GM18511 (cell line): ENCODE results near the gene TAS2R1.
"Not testable (repeated sequence)": the region's sequence is repeated elsewhere in the genome, so short reads cannot be mapped to it uniquely, and the experiment has no call there.

Source experiments
- ATAC-seq: cut with Tn5 transposase; IDR thresholded peaks from one replicate; pipeline ENCODE4 v1.9.1; 2021; ENCODE audit warnings: mild to moderate bottlenecking, moderate library complexity; ENCODE audit not compliant: unreplicated experiment

TAS2R1 gene

GRCh38 chr5:9623661-9624060 is 6.5 kb downstream of the TAS2R1 start:
- no peak for ATAC-seq

DNA sequence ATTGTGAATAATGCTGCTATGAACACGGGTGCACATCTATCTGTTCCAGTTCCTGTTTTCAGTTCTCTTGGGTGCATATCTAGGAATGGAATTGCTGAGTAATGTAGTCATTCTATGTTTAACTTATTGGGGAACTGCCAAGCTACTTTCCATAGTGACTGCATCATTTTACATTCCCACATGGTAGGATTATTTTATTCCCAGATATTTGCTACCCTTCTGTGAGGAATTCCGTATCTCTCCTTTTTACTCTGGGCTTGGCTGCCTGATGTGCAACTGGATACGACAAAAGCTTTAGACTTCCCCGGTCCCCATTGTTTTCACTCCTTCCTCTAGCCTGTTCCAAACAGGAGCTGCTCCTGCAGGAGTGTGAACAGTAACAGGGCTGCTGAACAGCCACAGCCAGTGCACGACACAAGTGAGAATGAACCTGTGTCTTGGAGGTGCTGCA is 7.2 kb downstream of the TAS2R1 start:
- peak; percentile 77 for ATAC-seq

- ATAC-seq, result no peak
These were observed 8.7 kb downstream of the TAS2R1 start for GRCh38 chr5:9621379-9621903.

DNA sequence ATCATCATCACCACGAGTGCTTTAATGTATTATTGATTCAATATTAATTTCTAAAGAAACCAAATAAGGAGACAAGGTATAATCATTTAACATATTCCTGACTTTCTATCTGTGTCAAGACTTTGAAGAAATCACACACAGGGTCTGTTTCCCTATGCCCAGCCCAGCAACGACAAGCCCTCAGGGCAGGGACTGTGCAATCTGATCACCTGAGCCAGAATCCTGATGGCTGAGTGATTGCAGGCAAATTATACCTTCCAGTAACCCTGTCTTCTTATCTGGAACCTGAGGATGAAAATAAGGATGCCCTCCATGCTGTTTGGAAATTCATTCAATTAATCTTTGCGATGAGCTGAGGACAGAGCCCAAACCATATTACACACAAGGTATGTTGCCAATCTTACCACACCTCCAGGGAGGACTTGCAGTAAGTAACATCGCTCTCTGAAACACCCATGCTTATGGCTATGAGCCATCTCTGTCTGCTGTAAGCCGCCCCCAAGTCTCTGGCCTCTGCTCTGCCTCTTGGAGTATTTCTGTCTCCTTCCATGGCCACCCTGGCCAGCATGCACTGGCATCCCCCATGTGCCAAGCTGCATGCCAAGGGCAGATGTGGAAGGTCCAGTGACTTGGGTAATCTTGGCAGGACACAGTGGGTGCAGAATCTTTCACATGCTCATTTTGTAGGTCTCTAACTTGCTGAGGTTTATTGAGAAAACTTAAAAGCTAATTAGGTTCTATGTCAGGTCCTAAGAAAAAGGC is 10.6 kb downstream of the TAS2R1 start:
- no peak for ATAC-seq

GRCh38 chr5:9617739-9618504 is 12.2 kb downstream of the TAS2R1 start:
- ATAC-seq, result no peak

- ATAC-seq, result no peak
These were observed 12.9 kb downstream of the TAS2R1 start for GRCh38 chr5:9617221-9617620.

DNA sequence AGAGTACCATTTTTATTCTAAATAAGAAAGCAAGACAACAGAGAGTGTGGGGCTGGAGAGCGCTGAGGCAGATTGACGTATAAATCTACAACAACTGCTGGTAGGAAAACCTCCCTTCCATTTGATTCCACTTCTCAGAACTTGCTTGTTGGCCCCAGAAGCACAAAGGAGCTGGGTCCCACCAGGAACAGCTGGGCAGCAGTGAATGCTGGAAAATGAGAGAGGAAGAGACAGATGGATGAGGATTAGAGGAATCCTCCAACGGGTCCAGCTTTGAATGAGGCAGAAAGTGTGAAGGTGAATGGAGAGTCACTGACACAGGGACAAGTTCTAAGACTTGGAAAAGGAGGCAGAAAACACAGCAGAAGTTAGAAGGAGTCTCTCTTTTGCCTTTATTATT is 14.8 kb downstream of the TAS2R1 start:
- no peak for ATAC-seq

- ATAC-seq, result no peak
These were observed 16.8 kb downstream of the TAS2R1 start for GRCh38 chr5:9613360-9613759.

DNA sequence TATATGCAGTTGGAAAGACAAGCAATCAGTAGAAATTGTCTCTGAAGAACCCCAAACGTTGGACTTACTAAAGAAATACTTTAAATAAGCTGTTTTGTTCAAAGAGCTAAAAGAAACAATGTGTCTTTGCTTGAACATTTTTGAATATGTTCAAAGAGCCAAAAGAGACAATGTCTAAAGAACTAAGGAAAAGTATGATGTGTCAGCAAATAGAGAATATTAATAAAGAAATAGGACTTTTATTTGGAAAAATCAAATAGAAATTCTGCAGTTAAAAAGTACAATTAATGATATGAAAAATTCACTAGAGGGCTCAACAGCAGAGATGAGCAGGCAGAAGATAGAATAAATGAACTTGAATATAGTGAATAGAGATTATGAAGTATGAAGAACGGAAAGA is 19.2 kb downstream of the TAS2R1 start:
- no peak for ATAC-seq

DNA sequence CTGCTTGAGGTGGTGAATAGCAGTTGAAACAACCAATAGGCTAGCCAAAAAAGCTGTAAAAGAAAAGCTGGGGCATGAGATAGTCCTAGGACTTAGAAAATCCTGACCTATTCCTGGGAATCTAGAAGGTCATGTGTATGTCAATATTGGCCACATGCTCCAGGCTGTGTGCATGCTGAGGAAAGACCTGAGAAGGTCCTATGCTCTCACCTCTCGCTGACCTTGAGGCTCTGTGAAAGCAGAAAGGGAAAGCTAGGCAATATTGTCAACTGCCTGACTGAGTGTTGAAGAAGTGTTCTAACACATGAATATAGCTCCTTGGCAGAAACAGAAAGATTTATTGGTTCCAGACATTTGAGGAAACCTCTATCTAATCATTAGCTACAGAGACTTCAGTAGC is 19.8 kb downstream of the TAS2R1 start:
- no peak for ATAC-seq

DNA sequence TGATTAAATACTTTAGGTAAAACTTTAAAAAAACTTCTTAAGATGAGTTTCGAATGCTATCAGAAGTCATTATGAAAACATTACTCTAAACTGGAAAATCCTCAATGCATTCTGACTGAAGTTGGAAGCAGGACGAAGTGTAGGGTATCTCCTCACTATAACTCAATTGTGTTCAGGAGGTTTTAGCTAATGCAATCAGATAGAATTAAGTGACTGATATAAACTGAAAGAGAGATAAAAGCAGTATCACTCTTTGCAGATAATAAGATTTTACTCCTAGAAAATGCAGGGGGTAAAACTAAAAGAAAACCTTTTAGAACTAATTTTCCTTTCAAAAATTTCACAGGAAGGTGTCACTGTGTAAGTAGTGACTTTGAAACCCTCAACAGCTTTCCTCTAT is 22.1 kb downstream of the TAS2R1 start:
- no peak for ATAC-seq

DNA sequence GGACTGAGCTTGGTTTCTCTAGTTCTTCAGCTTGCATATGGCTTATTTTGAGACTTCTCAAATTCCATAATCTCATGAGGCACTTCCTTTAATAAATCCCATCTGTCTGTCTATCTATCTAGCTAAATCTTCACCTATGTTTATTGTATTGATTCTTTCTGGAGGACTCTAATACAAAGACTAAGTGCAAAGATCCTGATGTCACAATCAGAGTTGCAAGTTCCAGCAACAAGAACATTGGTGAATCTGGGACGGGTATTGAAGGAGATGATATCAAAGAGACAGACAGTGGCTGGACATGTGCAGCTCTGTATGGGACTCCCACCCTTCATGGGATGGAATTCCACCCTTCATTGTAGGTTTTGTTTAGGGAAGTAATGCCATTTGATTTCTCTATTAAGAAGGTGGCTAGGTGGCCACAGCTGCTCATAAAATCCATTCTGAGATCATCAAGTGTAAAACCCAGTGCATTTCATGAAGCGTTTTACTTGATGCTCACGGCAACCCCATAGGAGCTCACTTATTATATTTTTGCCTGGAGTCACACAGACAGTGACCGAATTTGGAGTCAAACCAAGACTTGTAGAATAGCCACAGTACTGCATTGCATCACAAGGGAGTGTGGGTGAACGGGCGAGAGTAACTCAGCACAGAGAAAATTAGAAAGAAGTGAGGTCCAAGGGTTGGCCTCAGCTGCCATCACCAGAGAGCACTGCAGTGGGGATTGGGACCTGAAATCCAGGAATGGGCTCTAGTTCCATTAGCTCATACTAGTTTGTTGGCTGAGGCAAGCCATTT is 24.9 kb downstream of the TAS2R1 start:
- no peak for ATAC-seq

DNA sequence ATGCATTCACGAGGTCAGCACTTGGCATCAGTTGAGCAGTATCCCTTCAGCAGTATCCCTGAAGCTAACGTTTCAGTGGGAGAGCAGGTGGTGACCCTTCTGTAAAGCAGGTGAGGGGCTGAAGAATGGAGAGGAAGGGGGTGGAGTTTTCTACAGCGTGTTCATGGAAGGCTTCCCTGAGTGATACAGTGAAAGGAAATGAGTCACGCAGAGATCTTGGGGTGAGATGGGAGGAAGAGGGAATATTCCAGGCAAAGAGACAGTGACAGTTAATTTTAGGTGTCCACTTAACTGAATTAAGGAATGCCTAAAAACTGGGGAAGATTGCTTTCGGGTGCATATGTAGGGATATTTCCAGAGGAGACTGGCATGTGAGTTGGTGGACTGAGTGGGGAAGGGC is 25.7 kb downstream of the TAS2R1 start:
- no peak for ATAC-seq

- no peak for ATAC-seq
These were observed 29.0 kb downstream of the TAS2R1 start for GRCh38 chr5:9601055-9601739.

DNA sequence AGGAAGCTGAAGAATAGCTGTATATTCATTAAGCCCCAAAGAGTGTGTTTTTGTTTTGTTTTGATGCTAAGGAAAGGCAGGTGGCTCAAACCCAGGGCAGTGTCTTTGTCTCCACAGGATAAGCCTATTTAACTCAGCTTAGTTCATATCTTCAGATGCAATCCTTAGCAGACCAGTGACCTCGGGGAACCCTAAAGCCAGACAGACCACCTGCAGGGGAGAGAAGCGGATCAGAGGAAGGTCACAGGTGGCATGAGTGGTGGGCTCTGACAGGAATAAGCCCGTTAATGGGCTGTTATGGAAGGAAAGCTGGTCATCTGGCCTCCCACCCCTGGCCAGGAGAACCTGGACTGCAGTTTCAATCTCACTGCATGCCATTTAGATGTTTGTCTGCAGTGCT is 30.8 kb downstream of the TAS2R1 start:
- ATAC-seq, result no peak

DNA sequence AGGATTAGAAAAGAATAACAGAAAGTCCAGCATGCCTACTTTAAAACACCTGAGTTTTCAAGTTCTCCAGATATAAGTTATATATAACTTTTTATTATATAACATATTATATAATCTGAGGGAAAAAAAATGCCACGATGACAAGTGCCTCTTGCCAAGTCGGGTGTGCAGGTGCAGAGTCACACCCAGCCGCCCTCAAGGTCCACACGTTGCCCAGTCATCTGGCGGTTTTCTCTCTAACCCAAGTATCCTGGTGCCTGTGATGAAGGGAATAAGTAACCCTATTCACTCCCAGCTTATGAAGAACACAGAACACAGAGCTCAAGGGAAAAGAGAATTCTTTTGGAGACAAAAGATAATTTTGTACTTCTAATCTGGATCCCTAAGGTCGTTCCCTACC is 31.8 kb downstream of the TAS2R1 start:
- ATAC-seq, result not testable (repeated sequence)

DNA sequence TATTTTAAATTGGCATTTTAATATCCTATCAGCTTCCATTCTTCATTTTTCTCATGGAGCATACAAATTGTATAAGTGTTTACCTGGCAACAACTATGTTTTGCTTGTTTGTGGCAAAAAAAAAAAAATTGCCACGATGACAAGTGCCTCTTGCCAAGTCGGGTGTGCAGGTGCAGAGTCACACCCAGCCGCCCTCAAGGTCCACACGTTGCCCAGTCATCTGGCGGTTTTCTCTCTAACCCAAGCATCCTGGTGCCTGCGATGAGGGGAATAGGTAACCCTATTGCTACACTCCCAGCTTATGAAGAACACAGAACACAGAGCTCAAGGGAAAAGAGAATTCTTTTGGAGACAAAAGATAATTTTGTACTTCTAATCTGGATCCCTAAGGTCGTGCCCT is 32.8 kb downstream of the TAS2R1 start:
- ATAC-seq, result not testable (repeated sequence)

GRCh38 chr5:9596824-9597223 is 33.3 kb downstream of the TAS2R1 start:
- ATAC-seq, result no peak

DNA sequence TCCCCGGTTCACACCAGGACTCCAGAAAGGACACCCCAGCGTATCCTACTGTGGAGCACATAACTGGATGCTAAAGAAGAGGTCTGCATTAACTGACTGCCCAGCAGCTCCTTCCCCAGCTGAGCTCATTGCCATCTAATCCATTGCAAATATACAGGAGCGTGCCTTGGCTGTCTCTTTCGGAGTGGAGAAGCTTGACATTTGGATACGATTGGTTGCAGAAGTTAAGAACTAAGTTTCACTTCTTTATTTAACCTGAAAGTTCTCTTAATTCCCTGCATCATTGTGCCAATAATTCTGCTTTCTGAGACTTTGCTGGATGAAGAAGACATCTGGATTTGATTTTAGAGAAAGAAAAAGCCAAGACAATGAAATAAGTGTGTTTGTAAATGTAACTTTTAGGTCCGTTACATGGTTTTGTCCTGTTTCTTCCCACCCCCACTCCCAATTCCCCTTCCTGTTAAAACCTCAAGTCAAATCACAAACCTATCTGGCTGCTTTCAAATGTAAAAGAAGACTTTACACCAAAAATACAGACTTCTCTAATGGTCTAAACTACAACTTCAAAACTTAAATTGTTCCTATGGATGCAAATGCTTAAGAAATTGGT is 33.9 kb downstream of the TAS2R1 start:
- ATAC-seq, result no peak

DNA sequence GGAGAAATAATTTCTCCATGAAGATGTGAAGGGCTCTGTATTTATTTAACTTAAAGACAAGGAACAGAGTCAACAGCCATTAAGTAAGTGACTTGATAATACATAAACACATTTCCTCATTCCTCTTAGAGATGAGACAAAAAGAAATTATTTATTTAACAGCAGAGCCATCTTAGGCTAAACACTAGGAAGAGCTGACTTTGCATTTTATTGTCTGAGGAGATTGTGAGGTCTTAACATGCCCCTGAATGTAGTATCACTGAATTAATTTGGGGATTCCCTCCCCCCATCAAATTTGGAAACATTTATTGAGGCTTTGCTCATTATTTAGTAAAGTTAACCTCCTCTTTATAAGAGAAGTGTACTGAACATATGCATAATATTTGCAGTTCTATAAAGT is 35.2 kb downstream of the TAS2R1 start:
- ATAC-seq, result no peak
